SJSA1 (cell line): ENCODE measurements around the gene MVB12A. TPM values are rescaled to one million over a fixed set of nuclear protein-coding genes. Genes with fewer than 3 reads are reported as not detected.

Experiments
- DNase-seq, 2 experiments: peaks; one replicate each; pipeline ENCODE4 v3.0.0-alpha.2; 2015 to 2020; ENCODE audit warnings: low spot score in 2 of 2, low read depth in 1 of 2
- H3K27ac ChIP-seq: fragments of 250-450 bp; sonication (Bioruptor Pico); 2 replicates; pipeline ENCODE4 v1.5.1; 2020; ENCODE audit warnings: mild to moderate bottlenecking, moderate library complexity
- H3K27me3 ChIP-seq: fragments of 250-450 bp; sonication (Bioruptor Pico); replicated peaks from 2 replicates; pipeline ENCODE4 v1.5.1; 2020; ENCODE audit warnings: mild to moderate bottlenecking, moderate library complexity
- H3K36me3 ChIP-seq: fragments of 250-450 bp; sonication (Bioruptor Pico); 2 replicates; pipeline ENCODE4 v1.5.1; 2020; ENCODE audit warnings: mild to moderate bottlenecking
- H3K4me1 ChIP-seq: fragments of 250-450 bp; sonication (Bioruptor Pico); replicated peaks from 2 replicates; pipeline ENCODE4 v1.6.1; 2021; ENCODE audit warnings: mild to moderate bottlenecking
- H3K4me3 ChIP-seq: fragments of 250-450 bp; sonication (Bioruptor Pico); 2 replicates; pipeline ENCODE4 v1.5.1; 2020; ENCODE audit warnings: mild to moderate bottlenecking
- H3K9me3 ChIP-seq: fragments of 250-450 bp; sonication (Bioruptor Pico); replicated peaks from 2 replicates; pipeline ENCODE4 v1.5.1; 2020; ENCODE audit warnings: mild to moderate bottlenecking
- total RNA-seq: library from RNA; depleted of rRNA; stranded (reverse); fragments of >200 nt; shearing (Covaris generic); gene quantifications from 2 replicates; pipeline ENCODE4 v1.2.3, GENCODE V29; 2014

Gene MVB12A
- total RNA-seq, 1 experiment from 2014 or later: 67.9 TPM

- H3K9me3 ChIP-seq: peaks cover 3% of the 10 kb centered on the region; the same call in 1 of the 2 replicates
- H3K36me3 ChIP-seq: no peaks in the 10 kb centered on the region
- H3K4me1 ChIP-seq: peaks cover 16% of the 10 kb centered on the region
- H3K27me3 ChIP-seq: peaks cover 4% of the 10 kb centered on the region; the same call in 1 of the 2 replicates
- H3K27ac ChIP-seq: no peak within 1 kb of the TSS
- H3K4me3 ChIP-seq: no peak within 1 kb of the TSS
- DNase-seq: no peak
These were observed 25.9 kb upstream of the MVB12A start, which contains the start of gene CCDC194 for GRCh38 chr19:17393914-17394313. TSS of gene CCDC194 (minus strand) at chr19:17394196. CDS start at chr19:17394158, 38 bp downstream.

- no peaks in the 10 kb centered on the region; the same call in 1 of the 2 replicates for H3K9me3 ChIP-seq
- no peak overlapping the region for H3K27ac ChIP-seq
- peaks cover 14% of the 10 kb centered on the region for H3K4me1 ChIP-seq
- peaks cover 2% of the 10 kb centered on the region; the same call in 1 of the 2 replicates for H3K27me3 ChIP-seq
- no peak overlapping the region for H3K4me3 ChIP-seq
- no peak for DNase-seq
- no peaks in the 10 kb centered on the region for H3K36me3 ChIP-seq
These were observed 24.9 kb upstream of the MVB12A start for GRCh38 chr19:17394891-17395415.

- Histone ChIP-seq H3K36me3 (no peaks in the 10 kb centered on the region), H3K4me3 (no peak overlapping the region), H3K4me1 (no peaks in the 10 kb centered on the region), H3K27ac (no peak overlapping the region), H3K9me3 (no peaks in the 10 kb centered on the region), H3K27me3 (no peaks in the 10 kb centered on the region)
- DNase-seq: no peak
These were observed 20.8 kb upstream of the MVB12A start for GRCh38 chr19:17398902-17399527.

- H3K4me1 ChIP-seq: peaks cover 10% of the 10 kb centered on the region
- no peaks in the 10 kb centered on the region for H3K36me3 ChIP-seq
- DNase-seq: no peak
- H3K27ac ChIP-seq: no peak overlapping the region
- no peaks in the 10 kb centered on the region for H3K9me3 ChIP-seq
- no peaks in the 10 kb centered on the region for H3K27me3 ChIP-seq
- H3K4me3 ChIP-seq: no peak overlapping the region
These were observed 18.2 kb upstream of the MVB12A start for GRCh38 chr19:17401628-17402027.

GRCh38 chr19:17402982-17403855 lies 16.6 kb upstream of the MVB12A start:
- no peaks in the 10 kb centered on the region for H3K27me3 ChIP-seq
- H3K9me3 ChIP-seq: no peaks in the 10 kb centered on the region
- H3K4me3 ChIP-seq: no peak overlapping the region
- peaks cover 15% of the 10 kb centered on the region for H3K4me1 ChIP-seq
- no peak overlapping the region for H3K27ac ChIP-seq
- no peaks in the 10 kb centered on the region for H3K36me3 ChIP-seq
- no peak for DNase-seq

- Histone ChIP-seq H3K36me3 (no peaks in the 10 kb centered on the region), H3K9me3 (no peaks in the 10 kb centered on the region), H3K27ac (no peak overlapping the region), H3K4me3 (no peak overlapping the region), H3K4me1 (peaks cover 15% of the 10 kb centered on the region), H3K27me3 (no peaks in the 10 kb centered on the region)
- DNase-seq: no peak
These were observed 15.8 kb upstream of the MVB12A start for GRCh38 chr19:17404015-17404414.

GRCh38 chr19:17404621-17405249 lies 15.1 kb upstream of the MVB12A start:
- no peaks in the 10 kb centered on the region for H3K27me3 ChIP-seq
- no peaks in the 10 kb centered on the region for H3K36me3 ChIP-seq
- no peak overlapping the region for H3K4me3 ChIP-seq
- H3K4me1 ChIP-seq: peaks cover 15% of the 10 kb centered on the region
- no peak for DNase-seq
- no peaks in the 10 kb centered on the region for H3K9me3 ChIP-seq
- no peak overlapping the region for H3K27ac ChIP-seq

- Histone ChIP-seq H3K4me3 (no peak within 1 kb of the TSS), H3K36me3 (no peaks in the 10 kb centered on the region), H3K27ac (no peak within 1 kb of the TSS), H3K9me3 (no peaks in the 10 kb centered on the region), H3K27me3 (no peaks in the 10 kb centered on the region), H3K4me1 (peaks cover 15% of the 10 kb centered on the region)
- no peak for DNase-seq
These were observed 14.4 kb upstream of the MVB12A start, which contains the start of gene BST2 for GRCh38 chr19:17405250-17406045. TSS of gene BST2 (minus strand) at chr19:17405630. CDS start at chr19:17405575, 55 bp downstream.

- Histone ChIP-seq H3K27me3 (no peaks in the 10 kb centered on the region), H3K4me3 (no peak overlapping the region), H3K9me3 (no peaks in the 10 kb centered on the region), H3K27ac (no peak overlapping the region), H3K4me1 (peaks cover 15% of the 10 kb centered on the region), H3K36me3 (no peaks in the 10 kb centered on the region)
- DNase-seq: peak; percentile 63 to 64
These were observed 13.6 kb upstream of the MVB12A start for GRCh38 chr19:17406046-17406886.

GRCh38 chr19:17406887-17407196 lies 13.0 kb upstream of the MVB12A start:
- Histone ChIP-seq H3K36me3 (no peaks in the 10 kb centered on the region), H3K27me3 (no peaks in the 10 kb centered on the region), H3K9me3 (no peaks in the 10 kb centered on the region), H3K27ac (no peak overlapping the region), H3K4me1 (peaks cover 15% of the 10 kb centered on the region), H3K4me3 (no peak overlapping the region)
- DNase-seq: no peak

GRCh38 chr19:17409990-17410389 lies 9.9 kb upstream of the MVB12A start:
- no peak for DNase-seq
- Histone ChIP-seq H3K4me1 (peaks cover 28% of the 10 kb centered on the region), H3K36me3 (no peaks in the 10 kb centered on the region), H3K9me3 (no peaks in the 10 kb centered on the region), H3K4me3 (no peak overlapping the region), H3K27ac (no peak overlapping the region), H3K27me3 (no peaks in the 10 kb centered on the region)

- no peak overlapping the region for H3K27ac ChIP-seq
- no peak overlapping the region for H3K4me3 ChIP-seq
- H3K9me3 ChIP-seq: no peaks in the 10 kb centered on the region
- no peak for DNase-seq
- H3K27me3 ChIP-seq: no peaks in the 10 kb centered on the region
- H3K4me1 ChIP-seq: peaks cover 16% of the 10 kb centered on the region
- no peaks in the 10 kb centered on the region for H3K36me3 ChIP-seq
These were observed 8.0 kb upstream of the MVB12A start for GRCh38 chr19:17411801-17412200.
